Measurements from ENCODE around the gene THAP9.

Gene THAP9

DNA sequence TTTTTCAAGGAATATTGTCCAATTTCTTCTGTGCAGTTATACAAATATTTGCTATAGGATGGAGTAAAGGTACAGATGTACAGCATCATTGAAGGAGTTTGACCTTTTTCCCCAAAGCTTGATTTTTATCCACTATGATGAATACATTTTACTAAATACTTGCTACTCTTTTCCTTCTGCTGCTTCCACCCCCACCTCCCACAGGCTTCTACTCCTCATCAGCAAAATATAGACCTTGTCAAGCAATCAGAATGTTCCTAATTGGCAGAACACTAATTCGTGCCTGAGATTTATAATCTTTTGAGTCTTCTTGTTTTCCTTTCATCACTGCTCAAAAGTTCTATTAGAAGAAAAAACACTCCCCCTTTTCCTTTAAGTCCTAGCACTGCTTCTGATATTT, 3.8 kb upstream of the THAP9 start:
- TF ChIP-seq POLR2AphosphoS5 (IDR thresholded peaks at IDR 0.05; ENCODE audit: low read depth, low read length) (no peak), TAF1 (IDR thresholded peaks at IDR 0.05; ENCODE audit: borderline replicate concordance, insufficient read depth, low read length) (no peak), SIN3A (IDR thresholded peaks at IDR 0.05; ENCODE audit: borderline replicate concordance, insufficient read depth, low read length) (no peak), FOXP2 (optimal IDR thresholded peaks at IDR 0.05; ENCODE audit: borderline replicate concordance, extremely low read depth, extremely low read length, insufficient read depth) (no peak)
- TF ChIP-seq, protein P1, sequence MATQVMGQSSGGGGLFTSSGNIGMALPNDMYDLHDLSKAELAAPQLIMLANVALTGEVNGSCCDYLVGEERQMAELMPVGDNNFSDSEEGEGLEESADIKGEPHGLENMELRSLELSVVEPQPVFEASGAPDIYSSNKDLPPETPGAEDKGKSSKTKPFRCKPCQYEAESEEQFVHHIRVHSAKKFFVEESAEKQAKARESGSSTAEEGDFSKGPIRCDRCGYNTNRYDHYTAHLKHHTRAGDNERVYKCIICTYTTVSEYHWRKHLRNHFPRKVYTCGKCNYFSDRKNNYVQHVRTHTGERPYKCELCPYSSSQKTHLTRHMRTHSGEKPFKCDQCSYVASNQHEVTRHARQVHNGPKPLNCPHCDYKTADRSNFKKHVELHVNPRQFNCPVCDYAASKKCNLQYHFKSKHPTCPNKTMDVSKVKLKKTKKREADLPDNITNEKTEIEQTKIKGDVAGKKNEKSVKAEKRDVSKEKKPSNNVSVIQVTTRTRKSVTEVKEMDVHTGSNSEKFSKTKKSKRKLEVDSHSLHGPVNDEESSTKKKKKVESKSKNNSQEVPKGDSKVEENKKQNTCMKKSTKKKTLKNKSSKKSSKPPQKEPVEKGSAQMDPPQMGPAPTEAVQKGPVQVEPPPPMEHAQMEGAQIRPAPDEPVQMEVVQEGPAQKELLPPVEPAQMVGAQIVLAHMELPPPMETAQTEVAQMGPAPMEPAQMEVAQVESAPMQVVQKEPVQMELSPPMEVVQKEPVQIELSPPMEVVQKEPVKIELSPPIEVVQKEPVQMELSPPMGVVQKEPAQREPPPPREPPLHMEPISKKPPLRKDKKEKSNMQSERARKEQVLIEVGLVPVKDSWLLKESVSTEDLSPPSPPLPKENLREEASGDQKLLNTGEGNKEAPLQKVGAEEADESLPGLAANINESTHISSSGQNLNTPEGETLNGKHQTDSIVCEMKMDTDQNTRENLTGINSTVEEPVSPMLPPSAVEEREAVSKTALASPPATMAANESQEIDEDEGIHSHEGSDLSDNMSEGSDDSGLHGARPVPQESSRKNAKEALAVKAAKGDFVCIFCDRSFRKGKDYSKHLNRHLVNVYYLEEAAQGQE (IDR thresholded peaks at IDR 0.05; ENCODE audit: insufficient read depth in 1 of 2, low read depth in 2 of 2, low read length in 2 of 2): no peak

DNA sequence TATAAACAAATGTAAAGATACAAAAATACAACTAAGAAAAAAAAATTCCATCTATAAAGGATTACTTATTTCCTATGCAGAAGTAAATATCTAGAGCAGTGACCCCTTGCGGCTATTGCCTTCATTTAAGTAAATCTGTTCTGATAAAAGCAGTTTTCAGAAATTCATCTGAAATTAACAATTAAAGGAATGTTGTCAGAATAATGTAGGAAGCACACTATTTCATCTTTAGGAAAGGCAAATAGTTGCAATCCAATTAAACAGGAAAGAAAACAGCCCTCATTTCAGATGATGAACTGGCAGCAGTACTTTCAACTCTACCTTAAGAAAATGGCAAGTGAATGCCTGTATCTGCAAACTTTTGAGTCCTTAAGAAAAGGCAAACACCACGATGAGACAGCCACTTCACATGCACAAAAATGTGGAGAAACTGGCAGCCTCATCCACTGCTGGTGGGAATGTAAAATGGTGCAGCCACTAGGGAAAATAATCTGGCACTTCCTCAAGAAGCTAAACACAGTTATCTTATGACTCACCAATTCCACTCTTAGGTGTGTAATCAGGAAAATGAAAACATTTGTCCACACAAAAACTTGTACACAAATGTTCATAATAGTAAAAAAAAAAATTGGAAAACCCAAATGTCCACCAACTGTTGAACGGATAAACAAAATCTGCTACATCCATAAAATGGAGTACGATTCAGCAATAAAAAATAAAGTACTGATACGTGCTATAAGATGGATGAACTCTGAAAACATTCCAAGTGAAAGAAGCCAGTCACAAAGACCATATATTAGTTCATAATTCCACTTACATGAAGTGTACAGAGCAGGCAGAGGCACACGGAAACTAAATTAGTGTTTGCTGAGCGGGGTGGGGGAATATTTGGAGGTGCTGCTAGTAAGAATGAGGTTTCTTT, 2.0 kb upstream of the THAP9 start:
- TF ChIP-seq POLR2AphosphoS5 (IDR thresholded peaks at IDR 0.05; ENCODE audit: low read depth, low read length) (no peak), TAF1 (IDR thresholded peaks at IDR 0.05; ENCODE audit: borderline replicate concordance, insufficient read depth, low read length) (no peak), FOXP2 (optimal IDR thresholded peaks at IDR 0.05; ENCODE audit: borderline replicate concordance, extremely low read depth, extremely low read length, insufficient read depth) (no peak), SIN3A (IDR thresholded peaks at IDR 0.05; ENCODE audit: borderline replicate concordance, insufficient read depth, low read length) (no peak)
- TF ChIP-seq, protein P1 (IDR thresholded peaks at IDR 0.05; ENCODE audit: insufficient read depth in 1 of 2, low read depth in 2 of 2, low read length in 2 of 2): no peak

DNA sequence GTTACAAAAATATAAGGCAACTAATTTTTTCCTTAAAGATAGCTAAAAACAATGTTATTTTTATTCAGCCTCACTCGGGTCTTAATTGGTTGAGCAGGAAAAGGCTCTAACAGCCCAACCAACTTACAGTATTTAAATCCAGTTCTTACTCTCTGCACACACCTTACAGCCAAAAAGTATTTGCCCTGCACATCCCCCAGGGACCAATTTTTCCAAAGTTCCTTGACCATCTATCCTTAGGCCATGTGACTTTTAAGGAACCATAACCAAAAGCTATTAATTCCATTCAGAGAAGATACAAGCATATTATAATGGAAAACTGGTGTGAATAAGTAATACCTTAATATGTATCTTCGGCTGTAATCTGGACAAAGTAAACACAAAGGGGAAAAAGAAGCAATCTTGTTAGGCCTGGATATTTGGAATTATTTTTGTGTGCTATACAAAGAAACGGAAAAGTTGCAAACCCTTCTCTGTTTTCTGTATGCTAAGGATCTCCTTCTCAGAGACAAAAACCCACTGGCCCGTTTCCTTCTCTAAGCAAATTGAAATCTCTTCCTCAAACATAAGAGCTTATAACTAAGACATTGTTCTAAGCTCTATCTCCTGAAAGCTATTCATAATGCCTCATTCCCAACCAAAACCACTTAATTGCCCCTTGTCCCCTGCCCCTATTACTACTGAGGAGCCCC, 1.0 kb upstream of the THAP9 start:
- TF ChIP-seq, protein P1 (IDR thresholded peaks at IDR 0.05; ENCODE audit: insufficient read depth in 1 of 2, low read depth in 2 of 2, low read length in 2 of 2): no peak
- TF ChIP-seq SIN3A (IDR thresholded peaks at IDR 0.05; ENCODE audit: borderline replicate concordance, insufficient read depth, low read length) (no peak), TAF1 (IDR thresholded peaks at IDR 0.05; ENCODE audit: borderline replicate concordance, insufficient read depth, low read length) (no peak)

DNA sequence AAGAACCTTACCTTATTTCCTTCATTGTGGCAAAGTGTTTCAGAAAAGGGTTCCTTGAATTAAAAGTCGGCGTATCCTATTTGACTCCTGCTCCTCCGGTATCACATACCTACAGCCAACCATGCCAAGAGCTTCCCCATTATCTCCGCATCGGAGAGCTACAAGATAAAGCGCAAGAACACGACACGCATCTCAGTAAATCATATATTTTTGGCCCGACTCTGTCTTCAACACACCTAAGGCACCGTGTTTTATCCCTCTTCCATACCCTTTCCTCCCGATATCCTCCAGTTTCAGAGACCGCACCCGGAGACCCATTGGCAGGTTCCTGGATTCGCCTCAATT, 497 bp upstream of the THAP9 start:
- TF ChIP-seq SIN3A (IDR thresholded peaks at IDR 0.05; ENCODE audit: borderline replicate concordance, insufficient read depth, low read length) (no peak), FOXP2 (optimal IDR thresholded peaks at IDR 0.05; ENCODE audit: borderline replicate concordance, extremely low read depth, extremely low read length, insufficient read depth) (no peak), TAF1 (IDR thresholded peaks at IDR 0.05; ENCODE audit: borderline replicate concordance, insufficient read depth, low read length) (no peak; the same call in 1 of the 2 replicates), POLR2AphosphoS5 (IDR thresholded peaks at IDR 0.05; ENCODE audit: low read depth, low read length) (no peak)
- TF ChIP-seq, protein P1 (IDR thresholded peaks at IDR 0.05; ENCODE audit: insufficient read depth in 1 of 2, low read depth in 2 of 2, low read length in 2 of 2): no peak
